Nasal cavity respiratory epithelium epithelial cell of viscerocranial mucosa (primary cell): ENCODE data around the gene TENT5A. TPM values are rescaled to one million over a fixed set of nuclear protein-coding genes. Genes with fewer than 3 reads are reported as not detected.

Source experiments
- total RNA-seq: library from RNA; depleted of rRNA; stranded (reverse); fragments of >200 nt; gene quantifications from 2 replicates; pipeline ENCODE4 v1.2.3, GENCODE V29; 2014

TENT5A gene
- 16.4 and 24.4 TPM in 2 replicates for total RNA-seq

GRCh38 chr6:81752084-81752920, at the start of gene TENT5A:
TENT5A (minus strand) TSS chr6:81752681; CDS start chr6:81752141, 540 bp downstream.

